HepG2 (cell line): ENCODE measurements around the gene MEPCE. TPM values are rescaled to one million over a fixed set of nuclear protein-coding genes. Genes with fewer than 3 reads are reported as not detected.
A peak's percentile ranks its signal among the peaks of the same experiment; 100 is the strongest.

Experiments used
- CENPT ChIP-seq: sonication (generic); formaldehyde crosslinking; IDR thresholded peaks from 2 replicates; pipeline ENCODE4 v1.8.0; 2022; ENCODE audit warnings: low read depth, mild to moderate bottlenecking, moderate library complexity, missing genetic modification reagents
- EED ChIP-seq: sonication (generic); formaldehyde crosslinking; IDR thresholded peaks from 2 replicates; pipeline ENCODE4 v1.5.0; 2020; ENCODE audit warnings: mild to moderate bottlenecking, missing genetic modification reagents
- FOXK1 ChIP-seq: sonication (generic); formaldehyde crosslinking; IDR thresholded peaks from 2 replicates; pipeline ENCODE4 v1.4.0; 2020; ENCODE audit warnings: low read depth, missing genetic modification reagents, borderline replicate concordance
- GTF3A ChIP-seq: sonication (generic); formaldehyde crosslinking; conservative IDR thresholded peaks from 2 replicates; pipeline ENCODE4 v1.4.0; 2020; ENCODE audit warnings: mild to moderate bottlenecking, missing genetic modification reagents
- LCORL ChIP-seq, 2 experiments: fragments of 450-650 bp in 1 of 2; sonication (generic) in 1 of 2; formaldehyde crosslinking in 1 of 2; IDR thresholded peaks; 2 replicates each; pipeline versions ENCODE4 v1.5.0 to v1.6.1; 2017 to 2020; ENCODE audit warnings: antibody characterized with exemption in 1 of 2, missing genetic modification reagents in 1 of 2
- MATR3 ChIP-seq: sonication (generic); formaldehyde crosslinking; IDR thresholded peaks from 2 replicates; pipeline ENCODE4 v1.4.0; 2020; ENCODE audit warnings: missing genetic modification reagents
- NBN ChIP-seq: fragments of 450-650 bp; conservative IDR thresholded peaks from 2 replicates; pipeline ENCODE4 v1.6.1; 2017
- PCBP1 ChIP-seq: fragments of 200-400 bp; formaldehyde crosslinking; IDR thresholded peaks from 2 replicates; pipeline ENCODE4 v1.6.1; 2017; ENCODE audit warnings: mild to moderate bottlenecking, low read depth, low read length, borderline replicate concordance
- PLRG1 ChIP-seq: fragments of 450-650 bp; conservative IDR thresholded peaks from 2 replicates; pipeline ENCODE4 v1.6.1; 2016
- SRF ChIP-seq: IDR thresholded peaks from 2 replicates; pipeline ENCODE4 v1.6.1; 2011; ENCODE audit warnings: mild to moderate bottlenecking, low read depth, low read length, moderate library complexity
- TAF1 ChIP-seq: sonication (generic); formaldehyde crosslinking; IDR thresholded peaks from 2 replicates; pipeline ENCODE4 v1.4.0; 2020; ENCODE audit warnings: missing genetic modification reagents
- U2AF1 ChIP-seq: fragments of 200-400 bp; formaldehyde crosslinking; optimal IDR thresholded peaks from 2 replicates; pipeline ENCODE3; 2017; ENCODE audit warnings: mild to moderate bottlenecking, low read depth, low read length
- ZC3H13 ChIP-seq: sonication (generic); formaldehyde crosslinking; IDR thresholded peaks from 2 replicates; pipeline ENCODE4 v1.8.1; 2023; ENCODE audit warnings: mild to moderate bottlenecking, missing genetic modification reagents, moderate library complexity
- ZNF781 ChIP-seq: sonication (generic); formaldehyde crosslinking; IDR thresholded peaks from 2 replicates; pipeline ENCODE4 v1.5.1; 2020; ENCODE audit warnings: borderline replicate concordance, mild to moderate bottlenecking, missing genetic modification reagents; ENCODE audit errors: not compliant biosample characterization
- ZNF891 ChIP-seq: sonication (generic); formaldehyde crosslinking; IDR thresholded peaks from 2 replicates; pipeline ENCODE4 v1.5.0; 2020; ENCODE audit warnings: mild to moderate bottlenecking, missing genetic modification reagents
- ZUFSP ChIP-seq: sonication (generic); formaldehyde crosslinking; IDR thresholded peaks from 2 replicates; pipeline ENCODE4 v1.9.0; 2021; ENCODE audit warnings: missing genetic modification reagents, mild to moderate bottlenecking, borderline replicate concordance
- polyA plus RNA-seq, 8 experiments: library from polyadenylated mRNA; depleted of rRNA in 3 of 8; stranded (reverse) in 7 of 8; unstranded in 1 of 8; fragments of >200 nt; fragmentation: Illumina TruSeq in 4 of 8; extraction: Trizol in 4 of 8; gene quantifications; 2 replicates each; pipeline versions ENCODE4 v1.2.1 to v1.2.3, GENCODE V29; 2011 to 2016; ENCODE audit warnings: low read depth in 4 of 8, missing spikeins in 1 of 8, mixed read lengths in 1 of 8; ENCODE audit not compliant: insufficient read depth in 1 of 8
- total RNA-seq, 5 experiments: library from RNA; depleted of rRNA; stranded (reverse); fragments of >200 nt; fragmentation: Illumina TruSeq; extraction: Trizol; gene quantifications; 2 replicates each; pipeline ENCODE4 v1.2.3, GENCODE V29; 2016; ENCODE audit warnings: low read depth in 1 of 5
- TF ChIP-seq, protein P1 (sequence below): sonication (generic); formaldehyde crosslinking; IDR thresholded peaks from 2 replicates; pipeline ENCODE4 v1.4.0; 2020; ENCODE audit warnings: missing genetic modification reagents, borderline replicate concordance
- TF ChIP-seq, protein P2 (sequence below): fragments of 450-650 bp; IDR thresholded peaks from 2 replicates; pipeline ENCODE4 v1.6.1; 2017; ENCODE audit warnings: mild to moderate bottlenecking
- TF ChIP-seq, protein P3 (sequence below): sonication (generic); formaldehyde crosslinking; IDR thresholded peaks from 2 replicates; pipeline ENCODE4 v1.4.0; 2020; ENCODE audit warnings: mild to moderate bottlenecking, missing genetic modification reagents

The MEPCE gene
- total and polyA plus RNA-seq, 2 of the 13 experiments (the other 11 are each of a cell fraction or from before 2014, with no cell fraction given) = 12.3 to 26.0 TPM

DNA sequence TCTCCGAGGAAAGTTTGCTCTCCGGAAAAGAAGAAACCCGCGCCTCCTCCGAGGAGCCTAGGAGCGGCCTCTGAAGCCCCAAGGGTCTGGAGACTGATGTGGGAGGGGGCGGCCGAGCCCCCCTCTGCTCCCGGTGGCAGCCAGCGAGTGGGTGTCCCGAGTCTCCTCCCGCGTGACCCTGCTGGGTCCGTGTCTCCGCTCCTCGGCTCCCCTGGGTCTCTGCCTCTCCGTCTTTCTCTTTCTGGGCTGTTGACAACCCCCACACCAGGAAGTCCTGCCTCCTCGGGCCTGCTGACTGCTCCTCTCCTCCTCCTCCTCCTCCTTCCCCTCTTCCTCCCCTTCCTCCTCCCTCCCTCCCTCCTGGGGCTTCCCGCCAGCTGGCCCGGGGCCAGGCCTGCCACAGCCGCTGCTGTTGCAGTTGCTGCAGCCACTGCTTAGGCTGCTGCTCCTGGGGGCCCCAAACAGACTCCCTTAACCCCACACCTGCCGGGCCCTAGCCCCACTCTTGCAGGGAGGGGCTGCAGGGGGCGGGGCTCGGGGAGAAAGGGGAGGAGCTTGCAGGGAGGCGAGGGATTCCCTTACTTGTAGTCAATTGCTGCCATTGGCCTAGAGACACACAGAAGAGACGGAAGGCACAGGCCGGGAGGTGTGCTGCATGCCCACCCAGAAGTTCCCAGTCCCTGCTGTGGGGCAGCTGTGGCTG is 49.5 kb downstream of the MEPCE start, which contains the start of gene TSC22D4 (continued):
- TF ChIP-seq, protein P1, sequence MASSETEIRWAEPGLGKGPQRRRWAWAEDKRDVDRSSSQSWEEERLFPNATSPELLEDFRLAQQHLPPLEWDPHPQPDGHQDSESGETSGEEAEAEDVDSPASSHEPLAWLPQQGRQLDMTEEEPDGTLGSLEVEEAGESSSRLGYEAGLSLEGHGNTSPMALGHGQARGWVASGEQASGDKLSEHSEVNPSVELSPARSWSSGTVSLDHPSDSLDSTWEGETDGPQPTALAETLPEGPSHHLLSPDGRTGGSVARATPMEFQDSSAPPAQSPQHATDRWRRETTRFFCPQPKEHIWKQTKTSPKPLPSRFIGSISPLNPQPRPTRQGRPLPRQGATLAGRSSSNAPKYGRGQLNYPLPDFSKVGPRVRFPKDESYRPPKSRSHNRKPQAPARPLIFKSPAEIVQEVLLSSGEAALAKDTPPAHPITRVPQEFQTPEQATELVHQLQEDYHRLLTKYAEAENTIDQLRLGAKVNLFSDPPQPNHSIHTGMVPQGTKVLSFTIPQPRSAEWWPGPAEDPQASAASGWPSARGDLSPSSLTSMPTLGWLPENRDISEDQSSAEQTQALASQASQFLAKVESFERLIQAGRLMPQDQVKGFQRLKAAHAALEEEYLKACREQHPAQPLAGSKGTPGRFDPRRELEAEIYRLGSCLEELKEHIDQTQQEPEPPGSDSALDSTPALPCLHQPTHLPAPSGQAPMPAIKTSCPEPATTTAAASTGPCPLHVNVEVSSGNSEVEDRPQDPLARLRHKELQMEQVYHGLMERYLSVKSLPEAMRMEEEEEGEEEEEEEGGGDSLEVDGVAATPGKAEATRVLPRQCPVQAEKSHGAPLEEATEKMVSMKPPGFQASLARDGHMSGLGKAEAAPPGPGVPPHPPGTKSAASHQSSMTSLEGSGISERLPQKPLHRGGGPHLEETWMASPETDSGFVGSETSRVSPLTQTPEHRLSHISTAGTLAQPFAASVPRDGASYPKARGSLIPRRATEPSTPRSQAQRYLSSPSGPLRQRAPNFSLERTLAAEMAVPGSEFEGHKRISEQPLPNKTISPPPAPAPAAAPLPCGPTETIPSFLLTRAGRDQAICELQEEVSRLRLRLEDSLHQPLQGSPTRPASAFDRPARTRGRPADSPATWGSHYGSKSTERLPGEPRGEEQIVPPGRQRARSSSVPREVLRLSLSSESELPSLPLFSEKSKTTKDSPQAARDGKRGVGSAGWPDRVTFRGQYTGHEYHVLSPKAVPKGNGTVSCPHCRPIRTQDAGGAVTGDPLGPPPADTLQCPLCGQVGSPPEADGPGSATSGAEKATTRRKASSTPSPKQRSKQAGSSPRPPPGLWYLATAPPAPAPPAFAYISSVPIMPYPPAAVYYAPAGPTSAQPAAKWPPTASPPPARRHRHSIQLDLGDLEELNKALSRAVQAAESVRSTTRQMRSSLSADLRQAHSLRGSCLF (CRISPR knock-in tag) = no peak
- TF ChIP-seq ZC3H13 (CRISPR knock-in tag) (no peak), TAF1 (no peak), U2AF1 (no peak), CENPT (no peak), PCBP1 (peak; percentile 88; the same call in 1 of the 2 replicates), MATR3 (no peak), LCORL (IDR thresholded peaks at IDR 0.05) (0 out of 2 replicates have a peak, but pooled peaks have one; percentile 49), LCORL (CRISPR knock-in tag; IDR thresholded peaks at IDR 0.05) (no peak), PLRG1 (no peak), FOXK1 (CRISPR knock-in tag) (no peak), GTF3A (CRISPR knock-in tag) (no peak), ZNF781 (CRISPR knock-in tag) (no peak), ZNF891 (CRISPR knock-in tag) (no peak), EED (CRISPR knock-in tag) (no peak), SRF (no peak), ZUFSP (no peak), NBN (no peak)
- TF ChIP-seq, protein P2, sequence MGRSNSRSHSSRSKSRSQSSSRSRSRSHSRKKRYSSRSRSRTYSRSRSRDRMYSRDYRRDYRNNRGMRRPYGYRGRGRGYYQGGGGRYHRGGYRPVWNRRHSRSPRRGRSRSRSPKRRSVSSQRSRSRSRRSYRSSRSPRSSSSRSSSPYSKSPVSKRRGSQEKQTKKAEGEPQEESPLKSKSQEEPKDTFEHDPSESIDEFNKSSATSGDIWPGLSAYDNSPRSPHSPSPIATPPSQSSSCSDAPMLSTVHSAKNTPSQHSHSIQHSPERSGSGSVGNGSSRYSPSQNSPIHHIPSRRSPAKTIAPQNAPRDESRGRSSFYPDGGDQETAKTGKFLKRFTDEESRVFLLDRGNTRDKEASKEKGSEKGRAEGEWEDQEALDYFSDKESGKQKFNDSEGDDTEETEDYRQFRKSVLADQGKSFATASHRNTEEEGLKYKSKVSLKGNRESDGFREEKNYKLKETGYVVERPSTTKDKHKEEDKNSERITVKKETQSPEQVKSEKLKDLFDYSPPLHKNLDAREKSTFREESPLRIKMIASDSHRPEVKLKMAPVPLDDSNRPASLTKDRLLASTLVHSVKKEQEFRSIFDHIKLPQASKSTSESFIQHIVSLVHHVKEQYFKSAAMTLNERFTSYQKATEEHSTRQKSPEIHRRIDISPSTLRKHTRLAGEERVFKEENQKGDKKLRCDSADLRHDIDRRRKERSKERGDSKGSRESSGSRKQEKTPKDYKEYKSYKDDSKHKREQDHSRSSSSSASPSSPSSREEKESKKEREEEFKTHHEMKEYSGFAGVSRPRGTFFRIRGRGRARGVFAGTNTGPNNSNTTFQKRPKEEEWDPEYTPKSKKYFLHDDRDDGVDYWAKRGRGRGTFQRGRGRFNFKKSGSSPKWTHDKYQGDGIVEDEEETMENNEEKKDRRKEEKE = no peak
- TF ChIP-seq, protein P3, sequence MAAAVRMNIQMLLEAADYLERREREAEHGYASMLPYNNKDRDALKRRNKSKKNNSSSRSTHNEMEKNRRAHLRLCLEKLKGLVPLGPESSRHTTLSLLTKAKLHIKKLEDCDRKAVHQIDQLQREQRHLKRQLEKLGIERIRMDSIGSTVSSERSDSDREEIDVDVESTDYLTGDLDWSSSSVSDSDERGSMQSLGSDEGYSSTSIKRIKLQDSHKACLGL (CRISPR knock-in tag) = no peak; the same call in 1 of the 2 replicates
